Fibroblast of gingiva (primary cell): ENCODE data around the gene A1CF.
"Not testable (repeated sequence)": the region's sequence is repeated elsewhere in the genome, so short reads cannot be mapped to it uniquely, and the experiment has no call there.

ENCODE experiments used
- DNase-seq: peaks from one replicate; pipeline ENCODE4 v3.0.0-alpha.2; 2011; ENCODE audit warnings: low read depth

The A1CF gene

GRCh38 chr10:50788951-50789945 is 96.2 kb downstream of the A1CF start:
- peak; percentile 15 for DNase-seq

GRCh38 chr10:50787962-50788361 is 97.5 kb downstream of the A1CF start:
- not testable (repeated sequence) for DNase-seq

GRCh38 chr10:50782017-50782416 is 103.4 kb downstream of the A1CF start:
- DNase-seq: not testable (repeated sequence)

- DNase-seq: peak; percentile 48
Observed at GRCh38 chr10:50780036-50780435, 105.4 kb downstream of the A1CF start.

GRCh38 chr10:50774868-50775267 is 110.6 kb downstream of the A1CF start:
- not testable (repeated sequence) for DNase-seq

- DNase-seq: not testable (repeated sequence)
Observed at GRCh38 chr10:50772042-50772441, 113.4 kb downstream of the A1CF start.

GRCh38 chr10:50766774-50767513 is 118.5 kb downstream of the A1CF start:
- DNase-seq: peak; percentile 16
